Left lung (tissue), 10 donors: ENCODE data around the gene MON2. TPM values are rescaled to one million over a fixed set of nuclear protein-coding genes. Genes with fewer than 3 reads are reported as not detected.
A peak's percentile ranks its signal among the peaks of the same experiment; 100 is the strongest.
"Not testable (repeated sequence)": the region's sequence is repeated elsewhere in the genome, so short reads cannot be mapped to it uniquely, and the experiment has no call there.

ENCODE experiments used
- ATAC-seq: fragments of 200-7000 bp; cut with Tn5 transposase; one replicate; pipeline ENCODE4 v1.9.1; 2020; ENCODE audit warnings: moderate library complexity
- DNase-seq, 4 donors: peaks; one replicate each; pipeline ENCODE4 v3.0.0-alpha.2; 2013 to 2020
- H3K27ac ChIP-seq, 2 donors: fragments of 200-600 bp; sonication (generic) in 1 of 2; one replicate each; pipeline versions ENCODE4 v1.5.0 to v1.8.0; 2020 to 2021
- H3K27me3 ChIP-seq, 2 donors: fragments of 200-600 bp; sonication (generic) in 1 of 2; one replicate each; pipeline versions ENCODE4 v1.5.0 to v1.8.0; 2020 to 2021
- H3K36me3 ChIP-seq, 2 donors: fragments of 200-600 bp; sonication (generic) in 1 of 2; one replicate each; pipeline versions ENCODE4 v1.5.0 to v1.8.0; 2020 to 2021
- H3K4me1 ChIP-seq, 2 donors: fragments of 200-600 bp; one replicate each; pipeline ENCODE4 v1.8.0; 2021
- H3K4me3 ChIP-seq, 2 donors: fragments of 200-600 bp; sonication (generic) in 1 of 2; one replicate each; pipeline versions ENCODE4 v1.5.0 to v1.8.0; 2020 to 2021; ENCODE audit warnings: mild to moderate bottlenecking in 1 of 2
- H3K9me3 ChIP-seq, 2 donors: fragments of 200-600 bp; sonication (generic) in 1 of 2; one replicate each; pipeline versions ENCODE4 v1.5.0 to v1.8.0; 2020 to 2021
- CTCF ChIP-seq, 2 donors: fragments of 200-600 bp; sonication (generic) in 1 of 2; IDR thresholded peaks; one replicate each; pipeline versions ENCODE4 v1.5.0 to v1.8.0; 2021; ENCODE audit warnings: antibody characterized with exemption in 2 of 2
- intact Hi-C, 2 donors: fragments of 100-400 bp; cut with DNase I; formaldehyde crosslinking; loops; one replicate each; pipeline versions ENCODE4 v1.11.2 to v1.14.2; 2022
- polyA plus RNA-seq, 6 donors: library from polyadenylated mRNA; unstranded; fragments of 120-200 nt; gene quantifications; one replicate each; pipeline ENCODE4 v1.2.1, GENCODE V29; 2013; ENCODE audit not compliant: insufficient read length in 6 of 6
- total RNA-seq, 2 donors: library from RNA; stranded (reverse); fragmentation: NEBNext Ultra II Directional; extraction: Animal tissue kit (Norgen Biotek cat#: 25700); gene quantifications; one replicate each; pipeline ENCODE4 v1.2.1, GENCODE V29; 2021
- donor health status: DM: no; HTN: yes; CAD: no.
- donor health status: DM: no; HTN: no; CAD: no.

The MON2 gene
- total and polyA plus RNA-seq, 8 donors, result 48.5 to 96.2 (median 79.2) TPM

GRCh38 chr12:62512901-62513300, 46.3 kb downstream of the MON2 start:
- Histone ChIP-seq H3K27ac (no peak overlapping the region), H3K4me1 (no peaks in the 10 kb centered on the region), H3K9me3 (peaks cover 0 to 2% of the 10 kb centered on the region in 2 donors), H3K27me3 (no peaks in the 10 kb centered on the region), H3K36me3 (peaks cover 0 to 46% of the 10 kb centered on the region in 2 donors), H3K4me3 (no peak overlapping the region)
- DNase-seq (no peak), ATAC-seq (no peak)
- intact Hi-C loops, result no loop called here
- no peak for TF ChIP-seq CTCF (IDR thresholded peaks at IDR 0.05)

GRCh38 chr12:62514080-62514479, 47.5 kb downstream of the MON2 start:
- H3K36me3 ChIP-seq, result peaks cover 0 to 41% of the 10 kb centered on the region in 2 donors
- DNase-seq, H3K27ac ChIP-seq, ATAC-seq, intact Hi-C loops, H3K4me3 ChIP-seq, H3K4me1 ChIP-seq, H3K9me3 ChIP-seq, H3K27me3 ChIP-seq: not testable (repeated sequence)

GRCh38 chr12:62516927-62517326, 50.3 kb downstream of the MON2 start:
- ATAC-seq, result peak; percentile 40
- intact Hi-C loops, result no loop called here
- peaks cover 0 to 24% of the 10 kb centered on the region in 2 donors for H3K36me3 ChIP-seq
- DNase-seq, result no peak
- H3K27ac ChIP-seq, result peak overlapping the region in 1 of 2 donors; percentile 25
- H3K27me3 ChIP-seq, result no peaks in the 10 kb centered on the region
- TF ChIP-seq CTCF (IDR thresholded peaks at IDR 0.05), result no peak
- peaks cover 0 to 2% of the 10 kb centered on the region in 2 donors for H3K9me3 ChIP-seq
- H3K4me3 ChIP-seq, result no peak overlapping the region
- H3K4me1 ChIP-seq, result no peaks in the 10 kb centered on the region

GRCh38 chr12:62517887-62518286, 51.3 kb downstream of the MON2 start:
- no peak for TF ChIP-seq CTCF (IDR thresholded peaks at IDR 0.05)
- no peaks in the 10 kb centered on the region for H3K27me3 ChIP-seq
- ATAC-seq (no peak), DNase-seq (no peak)
- no peak overlapping the region for H3K27ac ChIP-seq
- H3K4me3 ChIP-seq, result no peak overlapping the region
- peaks cover 0 to 2% of the 10 kb centered on the region in 2 donors for H3K9me3 ChIP-seq
- H3K36me3 ChIP-seq, result peaks cover 0 to 18% of the 10 kb centered on the region in 2 donors
- no peaks in the 10 kb centered on the region for H3K4me1 ChIP-seq
- intact Hi-C loops, result no loop called here

- Histone ChIP-seq H3K9me3 (no peaks in the 10 kb centered on the region), H3K4me3 (no peak overlapping the region), H3K27ac (no peak overlapping the region), H3K4me1 (no peaks in the 10 kb centered on the region), H3K27me3 (no peaks in the 10 kb centered on the region), H3K36me3 (peaks cover 0 to 8% of the 10 kb centered on the region in 2 donors)
- TF ChIP-seq CTCF (IDR thresholded peaks at IDR 0.05), result no peak
- ATAC-seq (no peak), DNase-seq (no peak)
- intact Hi-C loops, result no loop called here
Observed at GRCh38 chr12:62519043-62519442, 52.4 kb downstream of the MON2 start.

- Histone ChIP-seq H3K27ac (no peak overlapping the region), H3K27me3 (no peaks in the 10 kb centered on the region), H3K9me3 (no peaks in the 10 kb centered on the region), H3K4me1 (peaks cover 0 to 6% of the 10 kb centered on the region in 2 donors), H3K4me3 (no peak overlapping the region), H3K36me3 (peaks cover 0 to 8% of the 10 kb centered on the region in 2 donors)
- ATAC-seq (no peak), DNase-seq (no peak)
- intact Hi-C loops, result no loop called here
- TF ChIP-seq CTCF (IDR thresholded peaks at IDR 0.05), result no peak
Observed at GRCh38 chr12:62520361-62520760, 53.7 kb downstream of the MON2 start.
